ENCODE measurements around the gene SYCE1L. TPM values are rescaled to one million over a fixed set of nuclear protein-coding genes. Genes with fewer than 3 reads are reported as not detected.

SYCE1L gene
- total RNA-seq = 0.96 and 1.7 TPM in 2 replicates

GRCh38 chr16:77199211-77199610, at the start of gene SYCE1L:
SYCE1L (plus strand) TSS chr16:77199408; CDS start chr16:77199452, 44 bp downstream.

DNA sequence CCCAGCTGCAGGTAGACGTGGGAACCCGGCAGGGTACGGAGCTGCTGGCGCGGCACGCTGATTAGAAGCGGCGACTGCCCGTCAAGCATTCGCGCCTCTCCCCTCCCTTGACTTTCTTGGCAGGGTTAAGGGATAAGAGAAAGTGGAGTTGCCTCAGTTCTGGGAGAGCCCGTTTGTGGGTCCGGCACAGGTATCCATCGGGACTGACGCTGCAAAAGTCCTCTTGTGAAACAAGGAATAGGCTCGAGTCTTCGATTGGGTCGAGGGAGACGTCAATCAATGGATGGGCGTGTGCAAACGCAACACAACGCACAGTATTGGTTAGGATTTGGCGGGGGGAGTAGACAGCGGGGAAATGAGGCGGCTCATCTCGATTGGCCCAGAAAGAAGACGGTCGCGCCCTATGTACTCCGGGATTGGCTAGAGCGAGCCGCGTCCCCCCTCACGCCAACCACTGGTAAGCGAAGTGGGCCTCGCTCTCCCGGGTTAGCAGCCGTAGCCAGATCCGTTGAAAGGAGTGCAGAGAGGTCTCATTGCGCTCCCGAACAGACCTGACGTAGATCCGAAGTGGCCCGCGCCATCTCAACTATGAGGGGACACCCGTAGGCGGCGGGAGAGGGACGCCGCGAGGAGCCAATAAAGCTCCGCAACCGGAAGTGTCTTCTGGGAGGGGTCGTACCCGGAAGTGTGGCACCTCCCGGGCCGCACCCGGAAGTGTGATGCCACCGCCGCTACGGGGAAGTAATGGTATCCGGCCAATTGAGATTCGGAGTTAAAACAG, 8.5 kb upstream of the SYCE1L start, which contains the start of gene MON1B:
Gene MON1B, plus strand, starts transcription at position 713 of the 781 bp plus-strand sequence. CDS start 296 bp downstream, outside the sequence.

Other genes with a start within 250 kb of the SYCE1L start
- 20.3 and 27.2 TPM in 2 replicates for gene MON1B, start 8.2 kb upstream of the SYCE1L start, total RNA-seq
- gene ADAMTS18, start 235.6 kb downstream of the SYCE1L start, total RNA-seq = 0.16 and 1.3 TPM in 2 replicates

Data from epithelial cell of alveolus of lung (primary cell).